ENCODE results near the gene CPHXL. TPM values are rescaled to one million over a fixed set of nuclear protein-coding genes. Genes with fewer than 3 reads are reported as not detected.

CPHXL gene
- polyA plus RNA-seq, 1 of the 3 experiments (the other 2 are of a cell fraction): not detected

- TF ChIP-seq FOXJ3 (CRISPR knock-in tag; IDR thresholded peaks at IDR 0.05): no peak
- TF ChIP-seq, protein P1, sequence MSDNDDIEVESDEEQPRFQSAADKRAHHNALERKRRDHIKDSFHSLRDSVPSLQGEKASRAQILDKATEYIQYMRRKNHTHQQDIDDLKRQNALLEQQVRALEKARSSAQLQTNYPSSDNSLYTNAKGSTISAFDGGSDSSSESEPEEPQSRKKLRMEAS (IDR thresholded peaks at IDR 0.05; ENCODE audit: low read depth): no peak
- no peak for TF ChIP-seq GABPA (IDR thresholded peaks at IDR 0.05; ENCODE audit: low read depth)
- no peak for TF ChIP-seq RCOR1 (IDR thresholded peaks at IDR 0.05; ENCODE audit: low read length)
- no peak for TF ChIP-seq FOXM1 (IDR thresholded peaks at IDR 0.05; ENCODE audit: low read depth)
- no peak for TF ChIP-seq ZBTB33 (IDR thresholded peaks at IDR 0.05; ENCODE audit: borderline replicate concordance, low read depth)
Observed at GRCh38 chr16:75687361-75687760, 38.9 kb downstream of the CPHXL start (continued).

DNA sequence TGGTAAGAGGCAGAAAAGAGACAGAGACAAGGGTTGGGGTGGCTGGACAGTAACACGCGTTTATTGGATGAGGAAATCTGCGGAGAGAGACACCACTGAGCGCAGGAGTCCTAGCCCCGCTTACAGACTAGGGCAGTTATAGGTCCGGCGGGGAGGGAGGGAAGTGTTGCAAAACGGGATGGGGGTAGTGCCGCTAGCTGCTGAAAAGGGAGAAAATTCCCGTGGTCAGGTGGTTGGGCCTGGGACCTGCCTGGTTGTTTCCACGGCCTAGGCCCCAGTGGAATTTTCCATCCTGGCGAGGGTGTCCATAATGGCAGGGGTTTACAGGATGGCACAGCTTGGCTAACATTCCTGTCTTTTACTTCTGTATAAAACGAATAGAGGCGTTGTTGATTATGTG lies 44.0 kb downstream of the CPHXL start:
- CTCF ChIA-PET: no interaction called here
- no peaks in the 10 kb centered on the region for H3K4me1 ChIP-seq (ENCODE audit: control insufficient read depth in 1 of 2, insufficient read depth in 2 of 2, low read depth in 1 of 2, low read length in 1 of 2)
- no peaks in the 10 kb centered on the region for H4K20me1 ChIP-seq (ENCODE audit: insufficient read depth)
- no peaks in the 10 kb centered on the region for H3K36me3 ChIP-seq (replicated peaks in 1 of 2; ENCODE audit: control insufficient read depth in 1 of 2, insufficient read depth in 2 of 2, low read length in 1 of 2)
- no peaks in the 10 kb centered on the region for H3K9me3 ChIP-seq
- TF ChIP-seq EP300 (IDR thresholded peaks at IDR 0.05; ENCODE audit: borderline replicate concordance in 1 of 2, low read depth in 1 of 2, low read length in 1 of 2) (no peak), YY1 (IDR thresholded peaks at IDR 0.05; ENCODE audit: low read depth) (no peak)
- TF ChIP-seq, protein P2, sequence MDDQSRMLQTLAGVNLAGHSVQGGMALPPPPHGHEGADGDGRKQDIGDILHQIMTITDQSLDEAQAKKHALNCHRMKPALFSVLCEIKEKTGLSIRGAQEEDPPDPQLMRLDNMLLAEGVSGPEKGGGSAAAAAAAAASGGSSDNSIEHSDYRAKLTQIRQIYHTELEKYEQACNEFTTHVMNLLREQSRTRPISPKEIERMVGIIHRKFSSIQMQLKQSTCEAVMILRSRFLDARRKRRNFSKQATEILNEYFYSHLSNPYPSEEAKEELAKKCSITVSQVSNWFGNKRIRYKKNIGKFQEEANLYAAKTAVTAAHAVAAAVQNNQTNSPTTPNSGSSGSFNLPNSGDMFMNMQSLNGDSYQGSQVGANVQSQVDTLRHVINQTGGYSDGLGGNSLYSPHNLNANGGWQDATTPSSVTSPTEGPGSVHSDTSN (IDR thresholded peaks at IDR 0.05): no peak
- WGBS (ENCODE audit: low lambda C conversion rate): 63% methylated on average over 14 of the region's 14 CpGs
- no peaks in the 10 kb centered on the region for H3K79me2 ChIP-seq (ENCODE audit: insufficient read depth)
- H3K4me2 ChIP-seq: no peak overlapping the region
- no peak overlapping the region for H3K4me3 ChIP-seq (ENCODE audit: low read depth in 2 of 2, low read length in 1 of 2)
- no peaks in the 10 kb centered on the region for H3K9me2 ChIP-seq
- H3K9ac ChIP-seq: no peak overlapping the region
- H3K27ac ChIP-seq (ENCODE audit: low read depth in 2 of 2, low read length in 1 of 2): no peak overlapping the region
- DNase-seq: no peak
- no peaks in the 10 kb centered on the region for H3K27me3 ChIP-seq (ENCODE audit: insufficient read depth)
- H2AFZ ChIP-seq (ENCODE audit: low read depth): no peak overlapping the region
- H3F3A ChIP-seq (replicated peaks; ENCODE audit: insufficient read depth): no peaks in the 10 kb centered on the region
- POLR2A ChIA-PET: no interaction called here

DNA sequence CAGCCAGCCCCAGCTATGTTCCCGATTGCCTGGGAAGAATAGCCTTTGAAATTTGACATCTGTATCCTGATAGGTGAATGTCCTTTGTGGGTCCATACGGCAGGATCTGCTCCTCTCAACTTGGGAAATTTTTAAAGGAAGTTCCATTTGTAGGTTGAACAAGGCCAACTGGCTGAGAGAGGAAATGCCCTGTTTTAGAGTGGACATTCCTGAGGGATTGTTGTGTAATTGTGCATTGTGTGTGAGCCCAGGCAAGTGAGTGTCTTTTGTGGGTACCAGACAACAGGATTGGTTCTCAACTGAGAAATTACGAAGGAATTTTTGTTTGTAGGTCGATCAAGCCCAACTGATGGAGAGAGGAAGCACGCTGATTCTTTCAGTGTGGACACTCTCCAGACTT lies 46.9 kb downstream of the CPHXL start:
- 62% methylated on average over 5 of the region's 5 CpGs for WGBS (ENCODE audit: low lambda C conversion rate)
- Histone ChIP-seq H3F3A (replicated peaks; ENCODE audit: insufficient read depth) (no peaks in the 10 kb centered on the region), H2AFZ (ENCODE audit: low read depth) (no peak overlapping the region), H3K4me1 (ENCODE audit: control insufficient read depth in 1 of 2, insufficient read depth in 2 of 2, low read depth in 1 of 2, low read length in 1 of 2) (no peaks in the 10 kb centered on the region), H3K79me2 (ENCODE audit: insufficient read depth) (no peaks in the 10 kb centered on the region), H3K27ac (ENCODE audit: low read depth in 2 of 2, low read length in 1 of 2) (no peak overlapping the region), H3K4me3 (ENCODE audit: low read depth in 2 of 2, low read length in 1 of 2) (no peak overlapping the region), H3K9me2 (no peaks in the 10 kb centered on the region), H4K20me1 (ENCODE audit: insufficient read depth) (no peaks in the 10 kb centered on the region), H3K9me3 (no peaks in the 10 kb centered on the region), H3K36me3 (replicated peaks in 1 of 2; ENCODE audit: control insufficient read depth in 1 of 2, insufficient read depth in 2 of 2, low read length in 1 of 2) (no peaks in the 10 kb centered on the region), H3K27me3 (ENCODE audit: insufficient read depth) (no peaks in the 10 kb centered on the region), H3K4me2 (no peak overlapping the region), H3K9ac (no peak overlapping the region)
- POLR2A ChIA-PET: no interaction called here
- CTCF ChIA-PET: no interaction called here
- no peak for TF ChIP-seq RFX5 (IDR thresholded peaks at IDR 0.05; ENCODE audit: low read length)
- DNase-seq: no peak

Data from SK-N-SH (cell line).